A549 (cell line): ENCODE measurements around the gene DHX35. TPM values are rescaled to one million over a fixed set of nuclear protein-coding genes. Genes with fewer than 3 reads are reported as not detected.

Experiments
- ATAC-seq, 2 experiments: fragments of 200-7000 bp in 1 of 2; fragments of >200 bp in 1 of 2; cut with Nextera tagmentation in 1 of 2; cut with Tn5 transposase in 1 of 2; 3 replicates each; pipeline versions ENCODE4 v1.8.0 to v1.9.1; 2018 to 2020; ENCODE audit warnings: mild to moderate bottlenecking in 1 of 2, moderate library complexity in 1 of 2
- CTCF ChIA-PET: fragments of 300-600 bp; sonication (Branson Sonifier 250); formaldehyde crosslinking; extraction: SDS; loops from one replicate; lab custom pipeline; 2021; ENCODE audit warnings: antibody characterized with exemption, inconsistent platforms; lab: Yijun Ruan, JAX
- POLR2A ChIA-PET: fragments of 350-600 bp; formaldehyde crosslinking; extraction: SDS; loops from one replicate; lab custom pipeline; 2021; ENCODE audit warnings: antibody characterized with exemption, inconsistent platforms; lab: Yijun Ruan, JAX
- DNase-seq, 2 experiments: peaks; one replicate each; pipeline versions ENCODE4 v3.0.0 to v3.0.0-alpha.2; 2011 to 2016; ENCODE audit warnings: low read depth in 1 of 2, low spot score in 1 of 2
- FAIRE-seq: peaks from 2 replicates; lab custom pipeline; 2011; peaks lifted over from hg19 to GRCh38; lab: Jason Lieb, UNC
- H3K27ac ChIP-seq, 2 experiments: fragments of >200 bp; sonication (Bioruptor Twin); formaldehyde crosslinking; 3 replicates each; pipeline ENCODE4 v1.5.1; 2016 to 2017
- H3K4me1 ChIP-seq: fragments of >200 bp; sonication (Bioruptor Twin); formaldehyde crosslinking; 3 replicates; pipeline ENCODE4 v1.6.1; 2016
- H3K4me2 ChIP-seq: fragments of >200 bp; sonication (Bioruptor Twin); formaldehyde crosslinking; 3 replicates; pipeline ENCODE4 v1.6.1; 2016
- H3K4me3 ChIP-seq: fragments of >200 bp; sonication (Bioruptor Twin); formaldehyde crosslinking; 3 replicates; pipeline ENCODE4 v1.5.1; 2016
- H3K9me3 ChIP-seq: fragments of >200 bp; sonication (Bioruptor Twin); formaldehyde crosslinking; 3 replicates; pipeline ENCODE4 v1.6.1; 2016
- BHLHE40 ChIP-seq: IDR thresholded peaks from 2 replicates; pipeline ENCODE4 v1.6.1; 2012; ENCODE audit warnings: low read depth, low read length, inconsistent platforms
- CEBPB ChIP-seq, 2 experiments: fragments of >200 bp in 1 of 2; sonication (Bioruptor Twin) in 1 of 2; formaldehyde crosslinking in 1 of 2; IDR thresholded peaks; 2 replicates each; pipeline ENCODE4 v1.6.1; 2012 to 2016
- CHD4 ChIP-seq: fragments of 200-600 bp; sonication (generic); IDR thresholded peaks from 2 replicates; pipeline ENCODE4 v1.6.1; 2016; ENCODE audit warnings: antibody characterized with exemption, mild to moderate bottlenecking, borderline replicate concordance
- EP300 ChIP-seq, 2 experiments: fragments of >200 bp; sonication (Bioruptor Twin); formaldehyde crosslinking; IDR thresholded peaks; 2 replicates in 1 of 2; 3 replicates in 1 of 2; pipeline ENCODE4 v1.6.1; 2016 to 2017
- FOSL2 ChIP-seq, 2 experiments: fragments of 450-650 bp in 1 of 2; fragments of >200 bp in 1 of 2; sonication (Bioruptor Twin) in 1 of 2; formaldehyde crosslinking; IDR thresholded peaks; 2 replicates each; pipeline versions ENCODE4 v1.5.0 to v1.6.1; 2016 to 2020; ENCODE audit warnings: mild to moderate bottlenecking in 1 of 2, moderate library complexity in 1 of 2
- FOXS1 ChIP-seq: fragments of 250-450 bp; sonication (Bioruptor Pico); IDR thresholded peaks from 2 replicates; pipeline ENCODE4 v1.5.0; 2020; ENCODE audit warnings: mild to moderate bottlenecking, moderate library complexity
- GATA3 ChIP-seq: IDR thresholded peaks from 2 replicates; pipeline ENCODE4 v1.6.1; 2012; ENCODE audit warnings: borderline replicate concordance
- HDAC2 ChIP-seq: fragments of 200-600 bp; sonication (generic); IDR thresholded peaks from 2 replicates; pipeline ENCODE4 v1.6.1; 2016
- HMGXB4 ChIP-seq: fragments of 250-450 bp; sonication (Bioruptor Pico); IDR thresholded peaks from 2 replicates; pipeline ENCODE4 v1.5.0; 2021; ENCODE audit warnings: mild to moderate bottlenecking, moderate library complexity, borderline replicate concordance
- HOXB13 ChIP-seq: fragments of 250-450 bp; sonication (Bioruptor Pico); IDR thresholded peaks from 2 replicates; pipeline ENCODE4 v1.5.0; 2020; ENCODE audit warnings: low read depth, mild to moderate bottlenecking, moderate library complexity
- JUNB ChIP-seq: fragments of >200 bp; sonication (Bioruptor Twin); formaldehyde crosslinking; IDR thresholded peaks from 2 replicates; pipeline ENCODE4 v1.6.1; 2016
- KDM5A ChIP-seq: fragments of 200-600 bp; sonication (generic); IDR thresholded peaks from 2 replicates; pipeline ENCODE4 v1.6.1; 2016; ENCODE audit warnings: antibody characterized with exemption, mild to moderate bottlenecking
- MAZ ChIP-seq: fragments of 150-350 bp; IDR thresholded peaks from 2 replicates; pipeline ENCODE4 v1.6.1; 2014; ENCODE audit warnings: antibody characterized with exemption, low read depth, low read length, borderline replicate concordance
- NFE2L2 ChIP-seq: fragments of 150-350 bp; conservative IDR thresholded peaks from 2 replicates; pipeline ENCODE4 v1.6.1; 2014; ENCODE audit warnings: low read length
- NPAS2 ChIP-seq: fragments of 250-450 bp; sonication (Bioruptor Pico); IDR thresholded peaks from 2 replicates; pipeline ENCODE4 v1.8.0; 2022; ENCODE audit warnings: mild to moderate bottlenecking, moderate library complexity, borderline replicate concordance
- REST ChIP-seq: fragments of 200-600 bp; sonication (generic); IDR thresholded peaks from 2 replicates; pipeline ENCODE4 v1.6.1; 2016; ENCODE audit warnings: antibody characterized with exemption, mild to moderate bottlenecking, moderate library complexity
- SREBF2 ChIP-seq: fragments of 450-650 bp; IDR thresholded peaks from 2 replicates; pipeline ENCODE4 v1.6.1; 2014; ENCODE audit warnings: mild to moderate bottlenecking, moderate library complexity
- TFCP2L1 ChIP-seq: fragments of 250-450 bp; sonication (Bioruptor Pico); IDR thresholded peaks from 2 replicates; pipeline ENCODE4 v1.5.0; 2021; ENCODE audit warnings: mild to moderate bottlenecking
- TP53 ChIP-seq: fragments of 250-450 bp; sonication (Bioruptor Pico); IDR thresholded peaks from 2 replicates; pipeline ENCODE4 v1.5.0; 2021; ENCODE audit warnings: mild to moderate bottlenecking, moderate library complexity
- ZC3H11A ChIP-seq: fragments of 450-650 bp; IDR thresholded peaks from 2 replicates; pipeline ENCODE4 v1.6.1; 2014; ENCODE audit warnings: antibody characterized with exemption, mild to moderate bottlenecking
- ZFP36 ChIP-seq: fragments of 450-650 bp; IDR thresholded peaks from 2 replicates; pipeline ENCODE4 v1.6.1; 2014; ENCODE audit warnings: borderline replicate concordance; ENCODE audit not compliant: partially characterized antibody
- ZNF302 ChIP-seq: fragments of 250-450 bp; sonication (Bioruptor Pico); IDR thresholded peaks from 2 replicates; pipeline ENCODE4 v1.9.0; 2021; ENCODE audit warnings: inconsistent platforms, mild to moderate bottlenecking, moderate library complexity
- ZSCAN20 ChIP-seq: fragments of 250-450 bp; sonication (Bioruptor Pico); IDR thresholded peaks from 2 replicates; pipeline ENCODE4 v1.8.0; 2022; ENCODE audit warnings: mild to moderate bottlenecking, moderate library complexity
- WGBS: methylation state at CpG from one replicate; pipeline ENCODE4 v1.1.6; 2017; ENCODE audit errors: missing lambda C conversion rate; 5-methylcytosine and 5-hydroxymethylcytosine counted together
- polyA plus RNA-seq, 4 experiments: library from polyadenylated mRNA; depleted of rRNA in 3 of 4; stranded (reverse); fragments of >200 nt; fragmentation: RNase III in 1 of 4; extraction: RNeasy Plus Mini Kit Qiagen cat#74134 plus additional on column Dnase treatment in 1 of 4; gene quantifications; 2 replicates in 3 of 4; 3 replicates in 1 of 4; pipeline ENCODE4 v1.2.3, GENCODE V29; 2011 to 2017
- TF ChIP-seq, protein P1 (sequence below): IDR thresholded peaks from 2 replicates; pipeline ENCODE4 v1.6.1; 2012
- TF ChIP-seq, protein P2 (sequence below): IDR thresholded peaks from 2 replicates; pipeline ENCODE4 v1.6.1; 2012; ENCODE audit warnings: low read depth, borderline replicate concordance
- TF ChIP-seq, protein P3 (sequence below): fragments of >200 bp; sonication (Bioruptor Twin); formaldehyde crosslinking; IDR thresholded peaks from 3 replicates; pipeline ENCODE4 v1.5.1; 2016

Gene DHX35
- polyA plus RNA-seq, 2 of the 4 experiments (the other 2 are of a cell fraction) = 7.7 to 13.8 TPM

DNA sequence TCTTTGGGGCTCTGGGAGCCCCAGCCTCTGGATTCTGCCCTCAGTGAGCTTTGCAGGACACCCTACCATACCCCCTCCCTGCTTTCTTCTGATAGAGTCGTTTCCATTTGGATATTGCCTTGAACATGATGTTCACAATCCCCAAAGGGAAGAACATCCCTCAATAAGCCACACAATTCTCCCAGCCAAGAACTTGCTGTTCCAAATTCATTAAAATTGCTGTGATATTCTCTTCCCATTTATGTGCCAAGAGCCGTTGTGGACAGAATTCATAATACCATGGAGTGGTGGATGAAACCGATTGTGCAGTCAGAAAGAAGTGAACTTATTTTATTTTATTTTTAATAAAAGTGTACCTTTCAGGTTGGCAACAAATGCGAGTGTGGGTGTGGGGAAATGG is 95.8 kb downstream of the DHX35 start:
- Histone ChIP-seq H3K27ac (no peak overlapping the region), H3K9me3 (no peaks in the 10 kb centered on the region)
- POLR2A ChIA-PET = no interaction called here
- DNase-seq = no peak
- no peak for TF ChIP-seq TFCP2L1
- TF ChIP-seq, protein P1, sequence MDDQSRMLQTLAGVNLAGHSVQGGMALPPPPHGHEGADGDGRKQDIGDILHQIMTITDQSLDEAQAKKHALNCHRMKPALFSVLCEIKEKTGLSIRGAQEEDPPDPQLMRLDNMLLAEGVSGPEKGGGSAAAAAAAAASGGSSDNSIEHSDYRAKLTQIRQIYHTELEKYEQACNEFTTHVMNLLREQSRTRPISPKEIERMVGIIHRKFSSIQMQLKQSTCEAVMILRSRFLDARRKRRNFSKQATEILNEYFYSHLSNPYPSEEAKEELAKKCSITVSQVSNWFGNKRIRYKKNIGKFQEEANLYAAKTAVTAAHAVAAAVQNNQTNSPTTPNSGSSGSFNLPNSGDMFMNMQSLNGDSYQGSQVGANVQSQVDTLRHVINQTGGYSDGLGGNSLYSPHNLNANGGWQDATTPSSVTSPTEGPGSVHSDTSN = no peak
- TF ChIP-seq JUNB = no peak
- no peak for TF ChIP-seq SREBF2
- no peak for TF ChIP-seq HDAC2
- no peak for TF ChIP-seq MAZ
- no peak for TF ChIP-seq FOXS1
- no peak for TF ChIP-seq GATA3
- no peak for TF ChIP-seq ZNF302
- TF ChIP-seq KDM5A = no peak
- no peak for TF ChIP-seq HOXB13 (CRISPR knock-in tag)
- no peak for TF ChIP-seq CEBPB (IDR thresholded peaks at IDR 0.05)
- TF ChIP-seq CHD4 = no peak
- no peak for TF ChIP-seq ZFP36
- TF ChIP-seq, all 56 proteins: peak for 0
- no peak overlapping the region for H3K4me3 ChIP-seq
- ATAC-seq = no peak
- H3K4me2 ChIP-seq = no peak overlapping the region
- CTCF ChIA-PET = interaction anchor here (1.1 to 16.6 kb wide), 3 partner anchors 9 to 25 kb away, joined by 3 to 332 read pairs (median 8); no protein-coding TSS in a partner anchor
- WGBS = 14% methylated on average over 4 of the region's 4 CpGs
- no peak for FAIRE-seq
- no peaks in the 10 kb centered on the region for H3K4me1 ChIP-seq

DNA sequence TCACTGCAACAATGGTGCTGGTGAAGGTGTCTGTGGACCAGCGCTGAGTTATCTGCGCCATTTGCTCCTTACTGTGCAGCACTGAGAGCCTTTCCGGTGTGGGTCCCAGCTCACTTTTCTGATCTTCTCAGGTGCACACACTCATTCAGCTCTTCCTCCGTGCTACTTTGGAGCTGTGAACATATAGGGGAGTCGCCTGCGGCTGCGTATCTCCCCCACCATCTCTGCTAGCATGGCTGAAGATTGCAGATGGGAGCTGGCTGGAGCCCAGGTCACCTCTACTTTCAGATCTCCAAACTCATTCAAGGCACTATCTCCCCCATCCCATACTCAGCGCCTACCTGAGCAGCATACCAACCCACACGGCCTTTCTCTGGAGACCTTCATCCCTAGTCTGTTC is 96.9 kb downstream of the DHX35 start:
- ATAC-seq (no peak), DNase-seq (no peak), FAIRE-seq (no peak)
- no peak overlapping the region for H3K4me2 ChIP-seq
- TF ChIP-seq BHLHE40 = no peak
- no peak for TF ChIP-seq ZFP36
- TF ChIP-seq EP300 (IDR thresholded peaks at IDR 0.05) = no peak
- no peak for TF ChIP-seq ZSCAN20
- TF ChIP-seq FOSL2 (IDR thresholded peaks at IDR 0.05) = no peak
- TF ChIP-seq FOSL2 (CRISPR knock-in tag; IDR thresholded peaks at IDR 0.05) = no peak
- TF ChIP-seq ZC3H11A = no peak
- no peak for TF ChIP-seq HMGXB4
- TF ChIP-seq ZNF302 = no peak
- no peak for TF ChIP-seq NFE2L2
- TF ChIP-seq TP53 (CRISPR knock-in tag) = no peak
- no peak for TF ChIP-seq KDM5A
- no peak for TF ChIP-seq NPAS2 (CRISPR knock-in tag)
- no peak for TF ChIP-seq CHD4
- no peak for TF ChIP-seq REST
- TF ChIP-seq, protein P2, sequence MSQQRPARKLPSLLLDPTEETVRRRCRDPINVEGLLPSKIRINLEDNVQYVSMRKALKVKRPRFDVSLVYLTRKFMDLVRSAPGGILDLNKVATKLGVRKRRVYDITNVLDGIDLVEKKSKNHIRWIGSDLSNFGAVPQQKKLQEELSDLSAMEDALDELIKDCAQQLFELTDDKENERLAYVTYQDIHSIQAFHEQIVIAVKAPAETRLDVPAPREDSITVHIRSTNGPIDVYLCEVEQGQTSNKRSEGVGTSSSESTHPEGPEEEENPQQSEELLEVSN = no peak
- no peak for TF ChIP-seq TFCP2L1
- TF ChIP-seq, protein P3, sequence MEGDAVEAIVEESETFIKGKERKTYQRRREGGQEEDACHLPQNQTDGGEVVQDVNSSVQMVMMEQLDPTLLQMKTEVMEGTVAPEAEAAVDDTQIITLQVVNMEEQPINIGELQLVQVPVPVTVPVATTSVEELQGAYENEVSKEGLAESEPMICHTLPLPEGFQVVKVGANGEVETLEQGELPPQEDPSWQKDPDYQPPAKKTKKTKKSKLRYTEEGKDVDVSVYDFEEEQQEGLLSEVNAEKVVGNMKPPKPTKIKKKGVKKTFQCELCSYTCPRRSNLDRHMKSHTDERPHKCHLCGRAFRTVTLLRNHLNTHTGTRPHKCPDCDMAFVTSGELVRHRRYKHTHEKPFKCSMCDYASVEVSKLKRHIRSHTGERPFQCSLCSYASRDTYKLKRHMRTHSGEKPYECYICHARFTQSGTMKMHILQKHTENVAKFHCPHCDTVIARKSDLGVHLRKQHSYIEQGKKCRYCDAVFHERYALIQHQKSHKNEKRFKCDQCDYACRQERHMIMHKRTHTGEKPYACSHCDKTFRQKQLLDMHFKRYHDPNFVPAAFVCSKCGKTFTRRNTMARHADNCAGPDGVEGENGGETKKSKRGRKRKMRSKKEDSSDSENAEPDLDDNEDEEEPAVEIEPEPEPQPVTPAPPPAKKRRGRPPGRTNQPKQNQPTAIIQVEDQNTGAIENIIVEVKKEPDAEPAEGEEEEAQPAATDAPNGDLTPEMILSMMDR = no peak
- H3K9me3 ChIP-seq = no peaks in the 10 kb centered on the region
- ChIA-PET CTCF (interaction anchor here (0.6 to 16.6 kb wide), 5 partner anchors 9 to 1631 kb away, joined by 3 to 332 read pairs (median 5); no protein-coding TSS in a partner anchor), POLR2A (no interaction called here)
- H3K27ac ChIP-seq = no peak overlapping the region
- no peaks in the 10 kb centered on the region for H3K4me1 ChIP-seq
- WGBS = 62% methylated on average over 9 of the region's 9 CpGs
- H3K4me3 ChIP-seq = no peak overlapping the region
